ENCODE data around the gene BCL7B.
"Not testable (repeated sequence)": the region's sequence is repeated elsewhere in the genome, so short reads cannot be mapped to it uniquely, and the experiment has no call there.

BCL7B gene

DNA sequence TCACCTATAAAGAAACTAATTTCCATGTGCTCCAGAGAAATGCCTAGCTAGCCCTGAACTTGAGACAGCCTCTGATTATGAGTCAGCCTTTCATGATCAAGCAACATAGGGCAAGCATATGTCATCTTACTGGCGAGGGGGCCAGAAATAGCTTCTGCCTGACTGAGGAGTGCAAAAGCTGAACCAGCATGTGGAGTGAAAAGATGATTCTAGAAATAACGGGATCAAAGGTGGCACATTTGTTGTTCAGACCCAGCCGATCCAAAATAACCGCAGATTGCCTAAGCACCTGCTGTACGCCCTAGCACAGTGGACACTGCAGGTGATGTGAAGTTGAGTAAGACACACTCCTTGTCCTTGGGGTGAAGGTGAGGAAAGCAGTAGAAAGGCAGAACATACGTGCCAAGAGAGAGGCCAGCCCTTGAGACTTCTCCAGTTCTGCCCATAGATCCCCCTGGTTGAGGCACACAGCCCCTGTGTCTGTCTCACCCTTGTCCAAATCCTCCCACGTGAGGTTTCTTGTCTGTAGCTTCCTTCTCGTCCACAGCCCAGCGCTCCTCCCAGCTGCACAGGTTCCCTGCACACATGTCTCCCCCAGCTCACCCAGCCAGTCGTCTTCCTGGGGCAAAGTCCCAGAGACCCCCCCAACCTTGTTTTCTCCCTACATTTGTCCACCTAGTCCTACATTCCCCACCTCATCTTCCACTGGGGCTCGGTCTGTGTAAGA, 2.8 kb upstream of the BCL7B start:
- no peak overlapping the region for H3K4me3 ChIP-seq (ENCODE audit: low read length)
- TF ChIP-seq, protein P1, sequence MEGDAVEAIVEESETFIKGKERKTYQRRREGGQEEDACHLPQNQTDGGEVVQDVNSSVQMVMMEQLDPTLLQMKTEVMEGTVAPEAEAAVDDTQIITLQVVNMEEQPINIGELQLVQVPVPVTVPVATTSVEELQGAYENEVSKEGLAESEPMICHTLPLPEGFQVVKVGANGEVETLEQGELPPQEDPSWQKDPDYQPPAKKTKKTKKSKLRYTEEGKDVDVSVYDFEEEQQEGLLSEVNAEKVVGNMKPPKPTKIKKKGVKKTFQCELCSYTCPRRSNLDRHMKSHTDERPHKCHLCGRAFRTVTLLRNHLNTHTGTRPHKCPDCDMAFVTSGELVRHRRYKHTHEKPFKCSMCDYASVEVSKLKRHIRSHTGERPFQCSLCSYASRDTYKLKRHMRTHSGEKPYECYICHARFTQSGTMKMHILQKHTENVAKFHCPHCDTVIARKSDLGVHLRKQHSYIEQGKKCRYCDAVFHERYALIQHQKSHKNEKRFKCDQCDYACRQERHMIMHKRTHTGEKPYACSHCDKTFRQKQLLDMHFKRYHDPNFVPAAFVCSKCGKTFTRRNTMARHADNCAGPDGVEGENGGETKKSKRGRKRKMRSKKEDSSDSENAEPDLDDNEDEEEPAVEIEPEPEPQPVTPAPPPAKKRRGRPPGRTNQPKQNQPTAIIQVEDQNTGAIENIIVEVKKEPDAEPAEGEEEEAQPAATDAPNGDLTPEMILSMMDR (IDR thresholded peaks at IDR 0.05; ENCODE audit: insufficient read depth, low read depth, low read length, missing control alignments), result no peak
- DNase-seq (ENCODE audit: low read depth), result peak; percentile 77

DNA sequence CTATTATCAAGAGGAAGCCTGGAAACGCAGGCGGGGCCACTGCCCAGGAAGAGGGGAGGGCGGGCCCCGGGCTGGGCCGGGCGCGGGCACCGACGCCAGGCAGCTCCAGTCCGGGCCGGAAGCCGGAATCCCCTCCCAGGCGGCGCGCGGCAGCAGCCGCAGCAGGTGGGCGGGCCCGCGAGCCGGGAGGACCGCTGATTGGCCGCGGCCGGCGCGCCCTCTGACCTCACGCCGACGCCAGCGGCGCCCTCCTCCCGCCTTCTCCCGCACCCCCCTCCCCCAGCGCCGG, 438 bp downstream of the BCL7B start:
- DNase-seq (ENCODE audit: low read depth), result peak; percentile 96
- TF ChIP-seq, protein P1 (IDR thresholded peaks at IDR 0.05; ENCODE audit: insufficient read depth, low read depth, low read length, missing control alignments), result no peak
- peak overlapping the region; percentile 88 for H3K4me3 ChIP-seq (ENCODE audit: low read length)

DNA sequence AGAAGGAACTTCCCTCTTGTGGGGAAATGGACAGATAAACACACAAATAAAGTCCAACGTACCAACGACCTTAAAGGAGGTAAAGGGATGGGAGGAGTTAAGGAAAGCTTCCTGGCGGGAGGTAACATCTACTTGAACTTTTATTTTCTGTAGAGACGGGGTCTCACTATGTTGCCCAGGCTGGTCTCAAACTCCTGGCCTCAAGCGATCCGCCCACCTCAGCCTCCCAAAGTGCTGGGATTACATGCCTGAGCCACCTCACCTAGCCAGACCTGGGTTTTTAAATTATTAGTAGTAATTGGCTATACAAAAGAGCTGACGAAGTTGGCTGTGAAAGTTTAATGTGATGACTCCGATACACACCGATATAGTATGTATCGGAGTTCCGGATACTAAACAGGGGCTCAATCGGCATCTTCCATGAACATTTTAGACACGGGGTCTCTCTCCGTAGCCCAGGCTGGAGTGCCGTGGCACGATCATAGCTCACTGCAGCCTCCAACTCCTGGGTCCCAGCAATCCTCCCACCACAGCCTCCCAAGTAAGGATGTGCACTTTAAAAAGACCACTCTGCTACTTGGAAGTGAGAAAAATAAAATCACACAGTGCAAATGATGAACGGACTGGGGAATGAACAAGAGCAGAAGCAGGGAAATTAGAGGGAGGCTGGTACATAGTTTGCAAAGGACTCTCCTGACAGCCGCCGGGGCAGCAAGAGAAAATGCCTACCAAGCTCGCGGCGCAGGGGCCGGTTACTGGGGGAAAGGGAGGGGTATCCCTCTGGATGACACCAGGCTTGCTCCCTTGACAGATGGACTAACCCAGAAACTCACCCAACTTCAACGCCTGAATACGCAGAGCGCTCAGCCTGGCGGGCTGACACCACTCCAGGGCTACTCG, 1.0 kb downstream of the BCL7B start:
- DNase-seq (ENCODE audit: low read depth), result no peak
- H3K4me3 ChIP-seq (ENCODE audit: low read length), result peak overlapping the region; percentile 88
- TF ChIP-seq, protein P1 (IDR thresholded peaks at IDR 0.05; ENCODE audit: insufficient read depth, low read depth, low read length, missing control alignments), result no peak

DNA sequence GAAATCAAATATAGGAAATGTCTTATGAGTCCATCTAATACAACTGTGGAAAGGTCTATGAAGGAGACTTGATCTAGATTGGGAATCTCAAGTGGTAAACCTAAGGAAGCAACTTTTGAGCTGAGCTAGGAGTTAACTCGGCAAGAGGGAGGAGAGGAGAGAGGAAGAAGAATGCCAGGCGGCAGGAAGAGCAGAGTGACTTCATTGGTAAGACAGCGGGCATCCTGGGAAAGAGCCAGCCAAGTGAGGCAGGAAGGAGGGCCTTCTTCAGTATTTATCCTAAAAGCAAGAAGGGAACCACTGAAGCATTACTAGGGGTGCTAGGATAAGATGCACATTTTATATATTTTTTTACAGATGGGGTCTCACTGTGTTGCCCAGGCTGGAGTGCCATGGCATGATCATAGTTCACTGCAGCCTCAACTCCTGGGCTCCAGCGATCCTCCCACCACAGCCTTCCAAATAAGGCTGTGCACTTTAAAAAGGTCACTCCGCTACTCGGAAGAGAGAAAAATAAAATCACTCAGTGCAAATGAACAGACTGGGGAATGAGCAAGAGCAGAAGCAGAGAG, 2.0 kb downstream of the BCL7B start:
- peak overlapping the region; percentile 88 for H3K4me3 ChIP-seq (ENCODE audit: low read length)
- TF ChIP-seq, protein P1 (IDR thresholded peaks at IDR 0.05; ENCODE audit: insufficient read depth, low read depth, low read length, missing control alignments), result no peak

DNA sequence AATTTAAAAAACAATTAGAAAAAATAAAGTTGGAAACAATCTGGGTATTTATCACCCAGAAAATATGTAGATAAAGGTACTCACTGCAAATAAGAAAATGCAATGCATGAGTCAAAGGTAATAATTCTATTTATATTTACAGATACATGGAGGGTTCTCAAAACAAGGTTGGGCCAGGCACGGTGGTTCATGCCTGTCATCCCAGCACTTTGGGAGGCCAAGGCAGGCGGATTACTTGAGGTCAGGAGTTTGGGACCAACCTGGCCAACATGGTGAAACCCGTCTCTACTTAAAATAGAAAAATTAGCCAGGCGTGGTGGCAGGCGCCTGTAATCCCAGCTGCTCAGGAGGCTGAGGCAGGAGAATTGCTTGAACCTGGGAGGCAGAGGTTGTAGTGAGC, 7.4 kb downstream of the BCL7B start:
- not testable (repeated sequence) for H3K4me3 ChIP-seq (ENCODE audit: low read length); DNase-seq (ENCODE audit: low read depth)

More for the DNA sequence above, 2.0 kb downstream of the BCL7B start:
- DNase-seq (ENCODE audit: low read depth), result no peak

DNA sequence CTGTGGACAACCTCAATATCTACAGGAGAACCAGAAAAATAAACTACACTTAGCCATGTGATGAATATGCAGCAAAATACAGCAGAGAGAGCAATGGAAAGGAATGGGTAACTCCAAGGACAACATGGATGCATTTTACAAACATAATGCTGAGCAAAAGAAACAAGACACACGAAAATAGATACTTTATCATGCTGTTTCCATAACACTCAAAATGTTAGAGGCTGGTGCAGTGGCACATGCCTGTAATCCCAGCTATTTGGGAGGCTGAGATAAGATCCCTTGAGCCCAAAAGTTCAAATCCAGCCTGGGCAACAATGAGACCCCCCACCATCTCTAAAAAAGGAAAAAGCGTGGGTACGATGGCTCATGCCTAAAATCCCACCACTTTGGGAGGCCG, 8.3 kb downstream of the BCL7B start:
- no peak for DNase-seq (ENCODE audit: low read depth)
- TF ChIP-seq, protein P1 (IDR thresholded peaks at IDR 0.05; ENCODE audit: insufficient read depth, low read depth, low read length, missing control alignments), result no peak

DNA sequence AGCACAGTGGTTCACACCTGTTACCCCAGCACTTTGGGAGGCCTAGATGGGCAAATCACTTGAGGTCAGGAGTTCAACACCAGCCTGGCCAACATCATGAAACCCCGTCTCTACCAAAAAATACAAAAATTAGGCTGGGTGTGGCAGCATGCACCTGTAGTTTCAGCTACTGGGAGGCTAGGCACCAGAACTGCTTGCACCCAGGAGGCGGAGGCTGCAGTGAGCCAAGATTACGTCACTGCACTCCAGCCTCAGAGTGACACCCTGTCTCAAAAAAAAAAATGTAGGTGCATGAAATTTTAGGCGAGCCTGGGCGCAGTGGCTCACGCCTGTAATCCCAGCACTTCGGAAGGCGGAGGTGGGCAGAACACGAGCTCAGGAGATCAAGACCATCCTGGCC, 9.6 kb downstream of the BCL7B start:
- no peak for DNase-seq (ENCODE audit: low read depth)
- TF ChIP-seq, protein P1 (IDR thresholded peaks at IDR 0.05; ENCODE audit: insufficient read depth, low read depth, low read length, missing control alignments), result no peak
- H3K4me3 ChIP-seq (ENCODE audit: low read length), result no peak overlapping the region

More for the DNA sequence above, 8.3 kb downstream of the BCL7B start:
- no peak overlapping the region for H3K4me3 ChIP-seq (ENCODE audit: low read length)
